CD4-positive, alpha-beta T cell treated with Interleukin-4 for 1 hour (primary cell): ENCODE data around the gene MAGEB2.
"Not testable (repeated sequence)": the region's sequence is repeated elsewhere in the genome, so short reads cannot be mapped to it uniquely, and the experiment has no call there.

Source experiments
- DNase-seq, 2 donors: peaks; one replicate each; pipeline ENCODE4 v3.0.0-alpha.2; 2020 to 2022

Gene MAGEB2, protein sequence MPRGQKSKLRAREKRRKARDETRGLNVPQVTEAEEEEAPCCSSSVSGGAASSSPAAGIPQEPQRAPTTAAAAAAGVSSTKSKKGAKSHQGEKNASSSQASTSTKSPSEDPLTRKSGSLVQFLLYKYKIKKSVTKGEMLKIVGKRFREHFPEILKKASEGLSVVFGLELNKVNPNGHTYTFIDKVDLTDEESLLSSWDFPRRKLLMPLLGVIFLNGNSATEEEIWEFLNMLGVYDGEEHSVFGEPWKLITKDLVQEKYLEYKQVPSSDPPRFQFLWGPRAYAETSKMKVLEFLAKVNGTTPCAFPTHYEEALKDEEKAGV

DNA sequence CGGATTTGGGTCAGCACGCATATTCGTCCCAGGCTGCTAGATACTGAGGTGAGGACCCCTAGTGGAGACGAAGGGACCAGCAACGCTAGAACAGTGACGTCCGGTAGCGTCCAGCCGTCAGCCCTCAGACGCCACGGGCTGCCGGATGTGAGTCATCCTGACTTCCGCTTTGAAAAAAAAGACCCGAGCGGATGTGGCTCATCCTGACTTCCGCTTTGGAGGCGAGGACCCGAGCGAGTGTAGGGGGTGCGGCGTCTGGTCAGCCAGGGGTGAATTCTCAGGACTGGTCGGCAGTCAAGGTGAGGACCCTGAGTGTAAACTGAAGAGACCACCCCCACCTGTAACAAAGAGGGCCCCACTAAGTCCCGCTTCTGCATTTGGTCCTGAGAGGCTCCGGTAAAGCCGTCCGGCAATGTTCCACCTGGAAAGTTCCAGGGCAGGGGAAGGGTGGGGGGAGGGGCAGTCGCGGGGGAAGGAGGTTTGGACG is at the start of gene MAGEB2:
Gene MAGEB2, plus strand, starts transcription at position 207 of the 487 bp plus-strand sequence. CDS start 3,018 bp downstream, outside the sequence.
- DNase-seq = no peak

DNA sequence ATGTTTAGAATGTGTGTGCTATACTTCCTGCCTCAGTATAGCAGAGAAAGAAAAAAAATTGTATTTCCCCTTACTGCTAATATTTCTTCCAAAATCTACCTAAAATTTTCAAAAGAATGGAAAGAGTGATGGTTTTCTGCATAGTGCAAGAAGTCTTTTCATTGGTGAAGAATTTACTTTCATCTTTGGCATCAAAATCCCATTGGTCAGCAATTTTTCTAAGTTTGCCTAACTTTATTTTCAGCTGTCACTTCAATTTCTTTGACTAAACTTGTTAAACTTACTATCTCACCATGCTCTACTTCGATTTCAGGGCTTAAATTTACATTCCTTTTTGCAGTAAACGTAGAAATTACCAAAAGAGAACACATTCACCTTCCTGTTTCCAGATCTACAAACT is 44.5 kb upstream of the MAGEB2 start:
- no peak for DNase-seq

DNA sequence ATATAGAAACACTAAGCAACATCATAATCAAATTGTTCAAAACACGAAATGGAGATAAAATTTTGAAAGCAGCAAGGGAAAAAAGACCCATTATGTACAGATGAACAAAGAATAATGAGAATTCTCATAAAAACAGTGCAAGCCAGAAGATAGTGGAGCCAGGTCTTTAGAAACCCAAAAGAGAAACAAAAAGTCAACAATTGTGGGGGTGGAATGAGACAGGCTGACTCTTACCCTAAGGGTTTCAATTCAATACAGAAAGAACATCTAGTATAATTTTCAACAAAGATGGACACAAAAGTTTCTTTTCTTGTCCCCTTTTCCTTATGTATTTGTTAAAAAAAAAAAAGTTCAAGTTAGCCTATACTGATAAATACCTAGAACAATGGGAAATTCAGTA is 34.0 kb upstream of the MAGEB2 start:
- no peak for DNase-seq

DNA sequence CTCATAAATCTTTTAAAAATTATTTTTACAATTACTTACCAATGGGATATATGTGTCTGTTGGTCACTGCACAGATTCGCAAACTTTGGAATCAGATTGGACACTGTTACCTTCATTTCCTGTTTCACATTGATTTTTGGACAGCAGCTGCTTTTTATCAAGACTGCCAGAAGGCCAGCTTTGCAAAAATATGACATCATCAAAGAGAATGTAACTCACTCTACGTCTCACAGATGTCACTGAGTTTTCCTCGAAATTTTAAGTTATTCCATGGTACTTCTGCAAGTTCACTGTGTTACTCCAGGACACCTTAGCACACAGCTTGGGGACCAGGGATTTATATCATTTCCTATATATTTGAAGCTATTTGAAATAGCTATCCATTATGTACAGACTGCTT is 31.8 kb upstream of the MAGEB2 start:
- DNase-seq = no peak

DNA sequence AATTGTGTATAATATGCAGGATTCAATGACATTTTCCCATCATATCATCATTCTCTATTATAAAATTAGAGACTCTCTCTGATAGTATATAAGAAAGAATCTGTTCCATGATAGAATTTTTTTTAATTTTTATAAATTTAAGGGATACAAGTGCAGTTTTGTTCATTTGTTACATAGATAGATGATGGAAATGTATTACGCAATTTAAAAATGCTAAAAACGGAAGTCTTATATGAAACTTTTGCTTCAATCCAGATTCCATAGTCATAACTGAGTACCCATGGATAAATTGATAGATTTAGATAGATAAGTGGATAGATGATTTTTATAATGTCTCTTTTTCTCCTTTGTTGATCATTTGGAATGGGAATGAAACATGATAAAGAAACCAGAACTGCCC is 24.9 kb upstream of the MAGEB2 start:
- no peak for DNase-seq

DNA sequence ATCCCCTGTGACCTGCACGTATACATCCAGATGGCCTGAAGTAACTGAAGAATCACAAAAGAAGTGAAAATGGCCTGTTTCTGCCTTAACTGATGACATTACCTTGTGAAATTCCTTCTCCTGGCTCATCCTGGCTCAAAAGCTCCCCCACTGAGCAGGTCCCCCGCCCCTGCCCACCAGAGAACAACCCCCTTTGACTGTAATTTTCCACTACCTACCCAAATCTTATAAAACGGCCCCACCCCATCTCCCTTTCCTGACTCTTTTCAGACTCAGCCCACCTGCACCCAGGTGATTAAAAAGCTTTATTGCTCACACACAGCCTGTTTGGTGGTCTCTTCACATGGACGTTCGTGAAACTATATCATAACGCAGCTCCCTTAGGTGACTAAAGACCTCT is 21.5 kb upstream of the MAGEB2 start:
- not testable (repeated sequence) for DNase-seq

DNA sequence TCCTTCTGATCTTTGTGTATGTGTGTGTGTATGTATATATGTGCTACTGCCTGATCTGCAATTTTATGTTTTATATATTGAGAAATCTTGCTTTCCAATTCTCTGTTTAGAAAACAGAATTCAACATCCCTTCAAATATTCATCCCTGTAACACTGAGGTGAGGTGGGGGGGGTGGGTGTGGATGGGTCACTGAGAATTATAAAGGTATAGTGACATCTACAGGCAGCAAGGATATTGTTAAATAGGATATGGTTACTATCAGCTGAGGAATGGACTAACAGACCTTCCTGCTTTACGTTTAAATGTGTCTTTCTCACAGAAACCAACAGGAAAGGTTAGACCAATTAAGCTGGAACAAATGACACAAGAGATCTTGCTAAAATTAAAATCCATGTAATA is 19.0 kb upstream of the MAGEB2 start:
- DNase-seq = no peak

DNA sequence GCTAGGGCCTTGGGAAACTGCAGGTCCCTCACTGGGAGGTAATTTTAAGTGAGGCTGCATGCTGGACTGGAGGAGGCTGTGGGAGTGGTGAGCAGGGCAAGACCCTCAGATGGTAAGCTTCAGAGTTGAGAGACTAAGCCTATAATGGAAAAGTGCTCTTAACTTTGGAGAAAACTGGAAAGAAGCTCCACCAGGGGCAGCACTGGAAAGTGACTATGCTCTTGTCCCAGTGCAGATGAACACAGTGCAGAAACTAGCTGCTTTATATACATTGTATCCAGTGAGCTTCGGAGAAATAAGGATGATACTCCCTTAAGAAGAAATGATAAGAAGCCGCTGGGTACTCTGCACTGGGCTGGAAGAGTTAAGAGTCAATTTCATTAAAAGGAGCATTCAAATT is 3.2 kb upstream of the MAGEB2 start:
- DNase-seq = no peak

DNA sequence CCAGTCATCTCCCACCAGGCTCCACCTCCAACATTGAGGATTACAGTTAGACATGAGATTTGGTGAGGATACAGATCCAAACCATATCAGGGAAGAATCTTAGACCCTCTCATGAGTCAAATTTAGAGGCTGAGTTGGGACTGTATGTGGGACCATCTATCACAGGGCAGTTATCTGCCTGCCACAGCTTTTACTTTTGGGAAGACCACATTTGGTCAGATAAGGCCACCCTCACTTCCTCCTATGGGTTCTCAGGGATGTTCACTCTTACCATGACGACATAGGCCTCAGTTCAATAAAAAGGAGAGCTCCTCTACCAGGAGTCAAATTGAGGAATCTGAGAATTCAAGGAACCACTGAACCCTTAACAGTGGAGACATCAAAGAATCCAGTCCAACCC is 2.1 kb downstream of the MAGEB2 start:
- no peak for DNase-seq

DNA sequence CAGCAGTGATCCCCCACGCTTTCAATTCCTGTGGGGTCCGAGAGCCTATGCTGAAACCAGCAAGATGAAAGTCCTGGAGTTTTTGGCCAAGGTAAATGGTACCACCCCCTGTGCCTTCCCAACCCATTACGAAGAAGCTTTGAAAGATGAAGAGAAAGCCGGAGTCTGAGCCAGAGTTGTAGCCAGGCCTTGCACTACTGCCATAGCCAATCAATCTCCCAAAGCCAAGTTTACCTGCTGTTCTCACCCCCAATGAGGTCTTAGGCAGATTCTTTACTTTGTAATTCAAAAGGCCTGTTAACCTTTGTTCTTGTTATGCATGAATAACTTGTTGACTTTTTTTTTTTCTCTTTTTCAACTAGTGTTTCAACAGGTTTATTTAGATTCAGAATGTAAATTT is 4.0 kb downstream of the MAGEB2 start:
- no peak for DNase-seq

DNA sequence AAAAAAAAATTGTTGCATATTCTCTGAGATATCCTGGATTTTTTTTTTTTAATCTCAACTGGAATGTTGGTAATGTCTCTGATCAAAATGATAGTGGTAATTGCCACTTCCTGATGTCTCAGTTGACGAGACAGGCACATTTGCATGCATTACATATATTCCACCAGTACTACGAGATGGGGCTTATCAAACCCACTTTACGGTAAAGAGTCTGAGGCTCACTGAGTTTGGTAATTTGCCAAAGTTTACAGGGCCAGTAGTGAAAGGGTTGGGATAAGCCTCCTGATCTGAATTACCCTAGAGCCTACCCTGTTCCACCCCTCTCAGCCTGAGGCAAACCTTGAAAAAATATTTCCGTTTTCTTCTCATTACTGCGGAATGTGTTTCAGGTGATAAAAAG is 5.3 kb downstream of the MAGEB2 start:
- DNase-seq = no peak

DNA sequence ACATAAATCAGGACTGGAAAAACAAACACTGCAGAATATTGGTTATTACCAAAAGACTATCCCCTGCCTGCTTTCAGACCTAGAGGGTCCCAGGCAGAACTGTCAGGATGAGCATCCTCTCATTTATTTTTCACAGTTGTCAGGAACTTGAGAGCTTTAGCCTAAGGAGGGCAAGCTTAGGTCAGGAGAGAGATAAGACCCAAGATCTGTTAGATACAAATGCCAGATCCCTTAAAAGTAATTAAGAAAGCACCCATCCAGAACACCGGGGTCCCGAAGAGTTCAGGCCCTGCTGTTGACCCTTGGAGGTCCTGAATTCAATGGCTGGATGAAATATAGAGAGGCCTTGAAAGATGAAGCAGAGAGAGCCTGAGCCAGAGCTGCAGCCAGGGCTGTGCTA is 9.2 kb downstream of the MAGEB2 start:
- no peak for DNase-seq

DNA sequence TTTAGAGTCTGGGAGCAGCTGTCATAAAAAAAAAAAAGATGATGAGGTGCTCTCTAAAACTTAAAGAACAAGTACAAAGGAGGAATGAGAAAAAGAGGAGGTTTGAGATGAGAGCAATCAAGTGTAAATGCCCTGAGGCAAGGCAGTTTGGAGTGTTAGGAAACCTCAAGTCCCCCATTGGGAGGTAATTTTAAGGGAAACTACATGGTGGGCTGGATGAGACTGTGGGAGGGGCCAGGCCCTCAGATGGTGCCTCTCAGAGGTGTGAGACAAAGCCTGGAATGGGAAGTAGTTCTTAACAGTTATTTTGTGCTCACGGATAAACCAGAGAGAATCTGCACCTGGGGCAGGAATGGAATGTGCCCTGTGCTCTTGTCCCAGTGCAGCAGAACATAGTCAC is 13.2 kb downstream of the MAGEB2 start:
- no peak for DNase-seq

DNA sequence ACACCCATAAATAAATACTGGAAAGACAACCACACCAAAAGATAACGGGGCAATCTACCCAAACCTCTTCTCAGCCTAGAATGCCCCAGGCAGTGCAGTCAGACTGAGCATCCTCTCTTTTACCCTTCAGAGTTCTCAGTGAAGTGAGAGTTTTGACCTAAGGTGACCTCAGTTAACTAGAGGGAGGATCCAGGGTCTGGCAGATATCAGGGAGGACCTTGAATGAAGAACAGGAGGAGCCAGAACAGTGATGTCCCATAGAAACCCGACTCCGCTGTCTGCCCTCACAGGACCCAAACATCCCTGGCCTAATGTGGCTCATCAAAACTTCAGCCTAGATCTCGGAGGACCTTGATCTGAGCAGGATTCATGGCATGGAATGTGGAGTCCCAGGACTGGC is 15.0 kb downstream of the MAGEB2 start, which contains the start of gene MAGEB3:
Gene MAGEB3, plus strand, starts transcription at position 263 of the 400 bp plus-strand sequence. CDS start 5,268 bp downstream, outside the sequence.
- DNase-seq = no peak

DNA sequence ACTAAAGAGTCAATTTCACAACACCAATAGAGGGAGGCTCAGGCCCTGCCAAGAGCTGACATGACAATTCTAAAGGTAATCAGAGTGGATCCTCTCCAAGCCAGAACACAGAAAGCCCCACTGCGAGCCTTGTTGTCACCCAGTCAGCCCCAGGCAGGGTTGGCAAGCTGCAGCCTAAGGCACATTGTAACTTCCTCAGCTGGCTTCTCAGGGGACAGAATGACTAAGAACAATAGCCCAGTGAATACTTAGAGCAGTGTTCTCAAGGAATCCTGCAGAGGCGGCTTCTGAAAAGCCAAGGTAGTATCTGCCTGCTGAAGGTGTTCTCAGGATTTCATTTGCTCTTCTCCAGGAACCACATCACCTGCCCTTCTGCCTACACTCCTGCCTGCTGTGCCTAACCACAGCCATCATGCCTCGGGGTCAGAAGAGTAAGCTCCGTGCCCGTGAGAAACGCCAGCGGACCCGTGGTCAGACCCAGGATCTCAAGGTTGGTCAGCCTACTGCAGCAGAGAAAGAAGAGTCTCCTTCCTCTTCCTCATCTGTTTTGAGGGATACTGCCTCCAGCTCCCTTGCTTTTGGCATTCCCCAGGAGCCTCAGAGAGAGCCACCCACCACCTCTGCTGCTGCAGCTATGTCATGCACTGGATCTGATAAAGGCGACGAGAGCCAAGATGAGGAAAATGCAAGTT is 26.5 kb downstream of the MAGEB2 start, which contains the start of gene MAGEB4:
Gene MAGEB4, plus strand, starts transcription at position 277 of the 692 bp plus-strand sequence. Its CDS starts 136 bp downstream, at position 413.
- DNase-seq = no peak

DNA sequence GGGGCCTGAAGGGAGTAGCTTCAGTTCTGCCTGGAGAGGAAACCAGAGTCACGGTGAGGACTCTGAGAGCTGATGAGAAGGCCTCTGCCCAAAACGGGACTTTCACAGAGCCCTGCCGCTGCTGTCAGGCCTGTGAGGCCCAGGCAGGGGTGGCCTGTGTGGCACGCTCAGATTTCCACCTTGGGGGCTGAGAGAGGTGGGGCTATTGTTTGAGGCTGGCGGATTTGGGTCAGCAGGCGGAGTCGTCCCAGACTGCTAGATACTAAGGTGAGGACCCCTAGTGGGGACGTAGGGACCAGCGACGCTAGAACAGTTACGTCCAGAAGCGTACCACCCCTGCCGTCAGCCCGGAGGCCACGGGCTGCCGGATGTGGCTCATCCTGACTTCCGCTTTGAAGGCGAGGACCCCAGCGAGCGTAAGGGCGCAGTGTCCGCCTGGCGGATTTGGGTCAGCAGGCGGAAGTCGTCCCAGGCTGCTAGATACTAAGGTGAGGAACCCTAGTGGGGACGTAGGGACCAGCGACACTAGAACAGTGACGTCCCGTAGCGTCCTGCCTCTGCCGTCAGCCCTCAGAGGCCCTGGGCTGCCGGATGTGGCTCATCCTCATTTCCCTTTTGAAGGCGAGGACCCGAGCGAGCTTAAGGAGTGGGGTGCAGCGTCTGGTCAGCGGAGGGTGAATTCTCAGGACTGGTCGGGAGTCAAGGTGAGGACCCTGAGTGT is 31.6 kb downstream of the MAGEB2 start, which contains the start of gene MAGEB1:
Gene MAGEB1, plus strand, starts transcription at position 378 of the 721 bp plus-strand sequence. CDS start 3,348 bp downstream, outside the sequence.
- DNase-seq = no peak

DNA sequence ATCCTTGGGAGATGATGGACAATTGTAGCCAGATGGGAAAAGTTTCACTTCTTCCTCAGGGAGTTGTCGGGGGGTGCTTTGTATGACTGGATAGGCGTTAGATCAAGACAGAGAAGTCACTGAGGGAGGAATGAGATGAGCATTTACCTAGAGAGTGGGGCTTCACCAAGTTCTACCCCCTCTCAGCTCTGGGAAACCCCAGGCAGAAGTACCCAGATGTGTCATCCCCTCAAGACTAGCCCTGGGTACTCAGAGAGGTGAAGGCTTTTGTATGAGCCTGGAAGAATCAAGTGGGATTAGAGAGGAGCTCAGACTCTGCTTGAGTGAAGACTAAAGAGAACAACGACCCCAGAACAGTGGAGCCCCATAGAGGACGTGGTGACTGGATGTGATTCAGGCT is 33.5 kb downstream of the MAGEB2 start:
- DNase-seq = no peak

DNA sequence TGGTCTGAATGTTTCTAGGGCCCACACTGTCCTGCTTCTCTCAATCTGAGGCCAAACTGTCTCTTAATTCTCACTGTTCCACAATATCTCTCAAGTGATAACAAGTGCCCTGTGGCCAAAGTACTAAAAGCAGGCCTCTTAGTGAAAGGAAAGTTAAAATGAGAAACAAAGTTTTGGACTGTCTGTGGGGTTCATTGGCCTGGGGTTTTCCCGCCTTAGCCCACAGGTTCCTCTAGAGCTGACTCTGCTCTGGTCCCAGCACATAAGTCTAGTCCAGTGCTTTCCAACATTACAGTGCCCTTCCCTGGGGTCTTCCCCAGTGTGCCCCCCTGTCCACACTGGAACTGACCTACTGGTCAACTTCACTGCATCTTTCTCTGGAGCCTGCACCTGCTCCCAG is 37.9 kb downstream of the MAGEB2 start:
- no peak for DNase-seq

DNA sequence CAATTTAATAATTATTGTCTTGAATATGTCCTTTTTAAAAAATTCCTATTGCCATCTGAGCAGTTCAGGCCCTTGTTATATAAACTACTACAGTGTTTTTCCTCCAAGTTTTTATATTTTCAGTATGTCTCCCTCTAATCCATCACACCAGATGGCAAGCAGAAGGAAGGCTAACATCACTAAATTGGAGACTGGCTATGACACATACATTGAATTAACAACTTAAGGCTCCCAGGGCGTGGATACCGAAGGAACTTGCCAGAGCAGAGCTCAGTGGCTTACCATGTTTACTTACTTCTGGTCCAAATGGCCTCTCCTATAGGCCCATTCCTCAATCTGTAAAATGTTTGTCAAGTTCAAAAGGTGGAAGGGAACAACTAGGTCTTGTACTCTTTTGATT is 44.6 kb downstream of the MAGEB2 start:
- DNase-seq = no peak

DNA sequence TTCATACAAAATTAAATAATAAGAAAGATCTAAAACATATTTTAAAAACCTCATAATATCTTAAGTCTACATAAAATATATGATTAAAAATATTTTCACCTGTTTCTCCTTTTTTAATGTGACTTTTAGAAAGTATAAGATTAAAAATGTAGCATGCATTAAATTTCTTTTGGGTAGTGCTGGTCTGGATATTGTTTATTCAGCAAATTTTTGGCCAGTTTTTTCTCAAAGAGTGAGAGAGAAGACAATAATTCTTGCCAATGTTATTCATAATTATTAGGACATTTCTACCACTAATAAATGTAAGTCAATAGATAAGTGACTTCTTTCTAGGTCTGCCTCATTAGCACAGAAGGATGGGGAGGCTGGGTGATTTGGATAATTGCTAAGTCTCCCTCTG is 45.6 kb downstream of the MAGEB2 start:
- DNase-seq = no peak

DNA sequence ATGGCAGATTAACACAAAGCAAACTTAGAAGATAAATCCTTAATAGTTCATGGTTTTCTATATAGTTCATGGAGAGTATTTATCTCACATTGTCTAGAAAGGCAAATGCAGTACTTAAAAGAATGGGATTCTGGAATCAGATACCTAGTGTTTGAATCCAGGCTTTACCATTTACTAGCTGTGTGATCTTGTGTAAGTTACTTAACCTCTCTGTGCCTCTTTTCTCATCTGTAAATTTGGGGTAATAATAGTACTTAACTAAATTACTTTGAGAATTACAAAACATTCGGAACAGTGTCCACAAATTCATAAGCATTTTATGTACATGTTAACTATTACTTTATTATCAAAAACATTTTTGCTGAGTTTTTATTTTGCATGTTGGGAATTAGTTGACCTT is 47.4 kb downstream of the MAGEB2 start:
- DNase-seq = no peak
